SK-N-SH treated with all-trans-retinoic acid at 6 μM for 48 hours (cell line): Measurements from ENCODE around the gene TAS2R3.

Experiments
- ATAC-seq: fragments of 200-7000 bp; cut with Tn5 transposase; 3 replicates; pipeline ENCODE4 v1.9.1; 2020; ENCODE audit warnings: mild to moderate bottlenecking, moderate library complexity
- ARNTL ChIP-seq: fragments of 450-650 bp; formaldehyde crosslinking; IDR thresholded peaks from 2 replicates; pipeline ENCODE4 v1.5.0; 2020; ENCODE audit warnings: low read depth, mild to moderate bottlenecking, moderate library complexity, borderline replicate concordance
- BACH2 ChIP-seq: fragments of 250-450 bp; sonication (Bioruptor Pico); IDR thresholded peaks from 2 replicates; pipeline ENCODE4 v1.9.0; 2021; ENCODE audit warnings: mild to moderate bottlenecking, borderline replicate concordance
- CREB5 ChIP-seq: fragments of 250-450 bp; sonication (Bioruptor Pico); IDR thresholded peaks from 2 replicates; pipeline ENCODE4 v1.5.1; 2020; ENCODE audit warnings: low read depth, mild to moderate bottlenecking, moderate library complexity
- CSDC2 ChIP-seq: fragments of 250-450 bp; sonication (Bioruptor Pico); IDR thresholded peaks from 2 replicates; pipeline ENCODE4 v1.5.0; 2020; ENCODE audit warnings: mild to moderate bottlenecking, moderate library complexity
- CSRNP3 ChIP-seq: fragments of 250-450 bp; sonication (Bioruptor Pico); IDR thresholded peaks from 2 replicates; pipeline ENCODE4 v1.5.1; 2021; ENCODE audit warnings: mild to moderate bottlenecking, moderate library complexity
- ESRRG ChIP-seq: fragments of 250-450 bp; sonication (Bioruptor Pico); IDR thresholded peaks from 2 replicates; pipeline ENCODE4 v1.6.1; 2021; ENCODE audit warnings: mild to moderate bottlenecking
- GLIS3 ChIP-seq: fragments of 250-450 bp; sonication (Bioruptor Pico); IDR thresholded peaks from 2 replicates; pipeline ENCODE4 v1.5.0; 2020; ENCODE audit warnings: mild to moderate bottlenecking, moderate library complexity
- ISL1 ChIP-seq: fragments of 250-450 bp; sonication (Bioruptor Pico); IDR thresholded peaks from 2 replicates; pipeline ENCODE4 v2.1.2; 2022; ENCODE audit warnings: mild to moderate bottlenecking, moderate library complexity
- OSR1 ChIP-seq: fragments of 250-450 bp; sonication (Bioruptor Pico); IDR thresholded peaks from 2 replicates; pipeline ENCODE4 v1.8.0; 2022; ENCODE audit warnings: moderate library complexity, mild to moderate bottlenecking, inconsistent platforms
- POU6F1 ChIP-seq: fragments of 250-450 bp; sonication (Bioruptor Pico); IDR thresholded peaks from 2 replicates; pipeline ENCODE4 v1.8.0; 2021; ENCODE audit warnings: low read depth, mild to moderate bottlenecking, moderate library complexity, borderline replicate concordance
- PPARA ChIP-seq: fragments of 250-450 bp; sonication (Bioruptor Pico); IDR thresholded peaks from 2 replicates; pipeline ENCODE4 v1.5.0; 2020; ENCODE audit warnings: mild to moderate bottlenecking, borderline replicate concordance
- RARB ChIP-seq: fragments of 250-450 bp; sonication (Bioruptor Pico); IDR thresholded peaks from 2 replicates; pipeline ENCODE4 v1.8.0; 2021; ENCODE audit warnings: mild to moderate bottlenecking, moderate library complexity
- SNAI2 ChIP-seq: fragments of 250-450 bp; sonication (Bioruptor Pico); IDR thresholded peaks from 2 replicates; pipeline ENCODE4 v1.5.0; 2020; ENCODE audit warnings: mild to moderate bottlenecking, moderate library complexity
- TCF4 ChIP-seq: fragments of 250-450 bp; sonication (Bioruptor Pico); IDR thresholded peaks from 2 replicates; pipeline ENCODE4 v1.8.0; 2021; ENCODE audit warnings: mild to moderate bottlenecking, moderate library complexity, borderline replicate concordance
- TOX ChIP-seq: fragments of 250-450 bp; sonication (Bioruptor Pico); IDR thresholded peaks from 2 replicates; pipeline ENCODE4 v1.8.0; 2021; ENCODE audit warnings: mild to moderate bottlenecking, moderate library complexity, borderline replicate concordance
- TSHZ2 ChIP-seq: fragments of 250-450 bp; sonication (Bioruptor Pico); IDR thresholded peaks from 2 replicates; pipeline ENCODE4 v1.5.0; 2020; ENCODE audit warnings: mild to moderate bottlenecking, moderate library complexity
- ZC3H10 ChIP-seq: fragments of 250-450 bp; sonication (Bioruptor Pico); IDR thresholded peaks from 2 replicates; pipeline ENCODE4 v1.5.1; 2021; ENCODE audit warnings: mild to moderate bottlenecking, moderate library complexity
- ZFP3 ChIP-seq: fragments of 250-450 bp; sonication (Bioruptor Pico); IDR thresholded peaks from 2 replicates; pipeline ENCODE4 v1.5.0; 2020; ENCODE audit warnings: mild to moderate bottlenecking, moderate library complexity
- ZFP30 ChIP-seq: fragments of 450-650 bp; formaldehyde crosslinking; IDR thresholded peaks from 2 replicates; pipeline ENCODE4 v1.5.0; 2022; ENCODE audit warnings: mild to moderate bottlenecking, moderate library complexity
- ZNF565 ChIP-seq: fragments of 450-650 bp; formaldehyde crosslinking; conservative IDR thresholded peaks from 2 replicates; pipeline ENCODE4 v1.5.0; 2020; ENCODE audit warnings: low read depth, mild to moderate bottlenecking, moderate library complexity
- ZNF8 ChIP-seq: fragments of 450-650 bp; formaldehyde crosslinking; IDR thresholded peaks from 2 replicates; pipeline ENCODE4 v1.5.0; 2020; ENCODE audit warnings: mild to moderate bottlenecking, moderate library complexity

Gene TAS2R3

GRCh38 chr7:141731476-141732149 lies 32.3 kb upstream of the TAS2R3 start:
- no peak for ATAC-seq
- TF ChIP-seq ZC3H10 (CRISPR knock-in tag) (no peak), CREB5 (CRISPR knock-in tag) (no peak), ZFP30 (no peak), OSR1 (CRISPR knock-in tag) (no peak), CSDC2 (CRISPR knock-in tag) (no peak), SNAI2 (no peak), ZNF565 (no peak), TOX (CRISPR knock-in tag) (no peak), ESRRG (CRISPR knock-in tag) (no peak), CSRNP3 (CRISPR knock-in tag) (no peak), GLIS3 (CRISPR knock-in tag) (no peak)

GRCh38 chr7:141737118-141737835 lies 26.6 kb upstream of the TAS2R3 start:
- peak; percentile 24 for ATAC-seq
- no peak for TF ChIP-seq SNAI2
- no peak for TF ChIP-seq ZFP30
- TF ChIP-seq BACH2 (CRISPR knock-in tag) = no peak
- TF ChIP-seq ZNF8 (CRISPR knock-in tag) = no peak
- TF ChIP-seq TSHZ2 = no peak
- no peak for TF ChIP-seq ZNF565
- TF ChIP-seq ESRRG (CRISPR knock-in tag) = no peak

GRCh38 chr7:141737836-141738591 lies 25.9 kb upstream of the TAS2R3 start, which contains the start of gene SSBP1:
TSS of gene SSBP1 (plus strand) at chr7:141738358. CDS start at chr7:141739167, 809 bp downstream.
- peak; percentile 94 for ATAC-seq
- TF ChIP-seq CSRNP3 (CRISPR knock-in tag) (0 out of 2 replicates have a peak, but pooled peaks have one; percentile 31), ZFP30 (0 out of 2 replicates have a peak, but pooled peaks have one; percentile 26), ZNF8 (CRISPR knock-in tag) (peak; percentile 53; the same call in 1 of the 2 replicates), TOX (CRISPR knock-in tag) (no peak), CSDC2 (CRISPR knock-in tag) (peak; percentile 75; the same call in 1 of the 2 replicates), OSR1 (CRISPR knock-in tag) (no peak), POU6F1 (CRISPR knock-in tag) (peak; percentile 89; the same call in 1 of the 2 replicates), SNAI2 (no peak), ZFP3 (CRISPR knock-in tag) (0 out of 2 replicates have a peak, but pooled peaks have one; percentile 52), TSHZ2 (peak; percentile 62; the same call in 1 of the 2 replicates), ARNTL (0 out of 2 replicates have a peak, but pooled peaks have one; percentile 58), RARB (CRISPR knock-in tag) (peak; percentile 63), PPARA (no peak), TCF4 (CRISPR knock-in tag) (peak; percentile 45; the same call in 1 of the 2 replicates), GLIS3 (CRISPR knock-in tag) (0 out of 2 replicates have a peak, but pooled peaks have one; percentile 68), ISL1 (CRISPR knock-in tag) (peak; percentile 32; the same call in 1 of the 2 replicates), ESRRG (CRISPR knock-in tag) (peak; percentile 7; the same call in 1 of the 2 replicates)
